OCI-LY3 (cell line): ENCODE data around the gene TDRD9.

Experiments used
- H2AFZ ChIP-seq: fragments of 200-600, 300-600 bp; shearing (Covaris generic); 2 replicates; pipeline ENCODE4 v1.6.0; 2014; ENCODE audit warnings: antibody characterized with exemption, low read depth, low read length
- H3K27ac ChIP-seq: fragments of 200-600, 300-600 bp; sonication (generic); 2 replicates; pipeline ENCODE4 v1.5.1; 2014; ENCODE audit warnings: mild to moderate bottlenecking, low read length, moderate library complexity, mixed read lengths
- H3K27me3 ChIP-seq: fragments of 200-600, 300-600 bp; sonication (generic); 2 replicates; pipeline ENCODE4 v1.6.1; 2014; ENCODE audit warnings: low read depth, low read length, mixed read lengths
- H3K36me3 ChIP-seq: fragments of 200-600, 300-600 bp; sonication (generic); replicated peaks from 2 replicates; pipeline ENCODE3; 2014; ENCODE audit warnings: low read depth, low read length, mixed read lengths
- H3K4me1 ChIP-seq: fragments of 300-600, 200-600 bp; sonication (generic); 2 replicates; pipeline ENCODE4 v1.6.1; 2014; ENCODE audit warnings: low read length, mixed read lengths
- H3K4me2 ChIP-seq: fragments of 200-600, 300-600 bp; sonication (generic); 2 replicates; pipeline ENCODE4 v1.6.1; 2014; ENCODE audit warnings: low read length, mixed read lengths
- H3K4me3 ChIP-seq: fragments of 300-600, 200-600 bp; sonication (generic); 2 replicates; pipeline ENCODE4 v1.5.1; 2014; ENCODE audit warnings: antibody characterized with exemption, mild to moderate bottlenecking, low read length, moderate library complexity
- H3K79me2 ChIP-seq: fragments of 300-600, 200-600 bp; shearing (Covaris generic); 2 replicates; pipeline ENCODE4 v1.6.1; 2014; ENCODE audit warnings: mild to moderate bottlenecking, low read length, mixed read lengths
- H3K9ac ChIP-seq: fragments of 300-600, 200-600 bp; shearing (Covaris generic); 2 replicates; pipeline ENCODE4 v1.6.0; 2014; ENCODE audit warnings: mild to moderate bottlenecking, low read length, moderate library complexity
- H3K9me3 ChIP-seq: fragments of 200-600, 300-600 bp; shearing (Covaris generic); 2 replicates; pipeline ENCODE4 v1.6.1; 2014; ENCODE audit warnings: low read length, mixed read lengths; ENCODE audit not compliant: insufficient read depth
- H4K20me1 ChIP-seq: fragments of 200-600, 300-600 bp; sonication (generic); 2 replicates; pipeline ENCODE4 v1.6.1; 2016; ENCODE audit warnings: low read length, mixed read lengths; ENCODE audit not compliant: insufficient read depth
- CTCF ChIP-seq: fragments of 200-600, 300-600 bp; sonication (generic); IDR thresholded peaks from 2 replicates; pipeline ENCODE4 v1.5.1; 2014; ENCODE audit warnings: antibody characterized with exemption, low read length, low read depth
- EZH2phosphoT487 ChIP-seq: fragments of 200-600 bp; shearing (Covaris generic); IDR thresholded peaks from 2 replicates; pipeline ENCODE4 v1.6.1; 2018; ENCODE audit warnings: antibody characterized with exemption, mixed run types, low read depth

The TDRD9 gene

GRCh38 chr14:103946975-103947374, 18.7 kb downstream of the TDRD9 start:
- H2AFZ ChIP-seq: no peak overlapping the region
- TF ChIP-seq CTCF (no peak), EZH2phosphoT487 (no peak)
- no peaks in the 10 kb centered on the region for H3K4me1 ChIP-seq
- no peaks in the 10 kb centered on the region for H4K20me1 ChIP-seq
- no peaks in the 10 kb centered on the region for H3K36me3 ChIP-seq
- no peak overlapping the region for H3K4me2 ChIP-seq
- no peaks in the 10 kb centered on the region for H3K79me2 ChIP-seq
- no peak overlapping the region for H3K4me3 ChIP-seq
- H3K27ac ChIP-seq: no peak overlapping the region
- H3K27me3 ChIP-seq: peaks cover 26% of the 10 kb centered on the region
- H3K9ac ChIP-seq: no peak overlapping the region
- H3K9me3 ChIP-seq: no peaks in the 10 kb centered on the region

- Histone ChIP-seq H3K4me3 (no peak overlapping the region), H3K9ac (no peak overlapping the region), H3K9me3 (no peaks in the 10 kb centered on the region), H2AFZ (no peak overlapping the region), H3K4me1 (no peaks in the 10 kb centered on the region), H3K27me3 (peaks cover 20% of the 10 kb centered on the region), H3K36me3 (no peaks in the 10 kb centered on the region), H4K20me1 (no peaks in the 10 kb centered on the region), H3K4me2 (no peak overlapping the region), H3K79me2 (no peaks in the 10 kb centered on the region), H3K27ac (no peak overlapping the region)
- no peak for TF ChIP-seq EZH2phosphoT487
- TF ChIP-seq CTCF: no peak
Measured at GRCh38 chr14:103948442-103948841, 20.2 kb downstream of the TDRD9 start.

GRCh38 chr14:103949131-103949790, 21.0 kb downstream of the TDRD9 start:
- H3K27me3 ChIP-seq: peaks cover 20% of the 10 kb centered on the region
- H3K4me1 ChIP-seq: no peaks in the 10 kb centered on the region
- no peak overlapping the region for H3K4me2 ChIP-seq
- TF ChIP-seq EZH2phosphoT487 (no peak), CTCF (no peak)
- no peak overlapping the region for H3K4me3 ChIP-seq
- H3K27ac ChIP-seq: no peak overlapping the region
- H2AFZ ChIP-seq: no peak overlapping the region
- H3K9me3 ChIP-seq: no peaks in the 10 kb centered on the region
- no peaks in the 10 kb centered on the region for H3K79me2 ChIP-seq
- no peak overlapping the region for H3K9ac ChIP-seq
- no peaks in the 10 kb centered on the region for H4K20me1 ChIP-seq
- no peaks in the 10 kb centered on the region for H3K36me3 ChIP-seq

- no peaks in the 10 kb centered on the region; the same call in 1 of the 2 replicates for H3K27me3 ChIP-seq
- no peak for TF ChIP-seq CTCF
- TF ChIP-seq EZH2phosphoT487: no peak
Measured at GRCh38 chr14:103960457-103961055, 32.3 kb downstream of the TDRD9 start.

More at GRCh38 chr14:103960457-103961055, 32.3 kb downstream of the TDRD9 start:
- Histone ChIP-seq H3K36me3 (no peaks in the 10 kb centered on the region), H3K9me3 (no peaks in the 10 kb centered on the region), H3K79me2 (no peaks in the 10 kb centered on the region), H3K9ac (no peak overlapping the region), H3K4me3 (no peak overlapping the region), H3K4me2 (no peak overlapping the region), H3K27ac (no peak overlapping the region), H2AFZ (no peak overlapping the region), H3K4me1 (no peaks in the 10 kb centered on the region), H4K20me1 (no peaks in the 10 kb centered on the region)
